Measurements from ENCODE around the gene TADA2A.

DNA sequence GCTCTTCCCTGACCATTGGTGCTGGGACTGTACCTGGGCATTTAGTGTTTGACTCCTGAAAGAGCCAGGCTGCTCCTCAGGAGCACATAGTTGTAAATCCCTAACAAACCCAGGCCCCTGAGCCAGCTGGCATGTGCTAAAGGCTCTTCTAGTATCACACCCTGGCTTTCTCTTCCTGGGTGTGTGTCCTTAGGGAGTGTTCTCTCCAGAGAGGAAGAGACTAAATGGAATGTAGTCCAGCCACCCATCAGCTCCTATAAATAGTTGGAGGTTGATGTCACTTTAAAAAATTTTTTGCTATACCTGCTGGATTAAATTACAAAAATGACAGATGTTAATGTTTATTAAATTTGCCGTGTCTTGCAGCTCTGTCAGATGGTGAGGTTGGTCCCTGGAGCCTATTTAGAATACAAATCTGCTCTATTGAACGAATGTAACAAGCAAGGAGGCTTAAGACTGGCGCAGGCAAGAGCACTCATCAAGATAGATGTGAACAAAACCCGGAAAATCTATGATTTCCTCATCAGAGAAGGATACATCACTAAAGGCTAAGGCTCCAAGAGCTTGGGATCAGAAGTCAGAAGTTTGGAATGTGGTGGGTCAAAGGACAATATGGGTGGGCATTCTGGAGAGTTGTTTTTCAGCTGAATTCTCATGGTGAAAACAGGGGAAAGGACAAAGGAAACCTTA, 69.9 kb downstream of the TADA2A start:
- no peak for TF ChIP-seq TAF1 (IDR thresholded peaks at IDR 0.05; ENCODE audit: low read depth, low read length)
- TF ChIP-seq POLR2AphosphoS5 (IDR thresholded peaks at IDR 0.05; ENCODE audit: low read depth, low read length), result no peak
- TF ChIP-seq POLR2A (IDR thresholded peaks at IDR 0.05; ENCODE audit: low read depth, low read length), result no peak
- TF ChIP-seq PAX5 (IDR thresholded peaks at IDR 0.05; ENCODE audit: insufficient read depth, low read length, severe bottlenecking), result no peak
- TF ChIP-seq POU2F2 (IDR thresholded peaks at IDR 0.05; ENCODE audit: low read depth, low read length), result no peak
- no peak for TF ChIP-seq SPI1 (IDR thresholded peaks at IDR 0.05; ENCODE audit: low read depth, low read length)

Data from GM12891 (cell line).